Omental fat pad (tissue), 4 donors: ENCODE results near the gene UTP11. TPM values are rescaled to one million over a fixed set of nuclear protein-coding genes. Genes with fewer than 3 reads are reported as not detected.

Source experiments
- ATAC-seq: fragments of 150-250 bp; one replicate; pipeline ENCODE4 v1.9.1; 2016; ENCODE audit warnings: mild to moderate bottlenecking, moderate library complexity; ENCODE audit not compliant: low FRiP score
- DNase-seq: peaks from one replicate; pipeline ENCODE4 v3.0.0-alpha.2; 2019; ENCODE audit warnings: low spot score
- total RNA-seq, 4 donors: library from RNA; depleted of rRNA; stranded (reverse); fragments of >200 nt; gene quantifications; one replicate each; pipeline ENCODE4 v1.1.0, GENCODE V29; 2016
- TF ChIP-seq, protein P1 (sequence below), 3 donors: fragments of 450-650 bp; IDR thresholded peaks; one replicate each; pipeline ENCODE4 v1.5.1; 2016 to 2017; ENCODE audit warnings: antibody characterized with exemption in 3 of 3, mild to moderate bottlenecking in 3 of 3, moderate library complexity in 2 of 3

The UTP11 gene
- total RNA-seq, 4 donors from 2014 or later, result 25.1 to 55.2 (median 30.4) TPM

DNA sequence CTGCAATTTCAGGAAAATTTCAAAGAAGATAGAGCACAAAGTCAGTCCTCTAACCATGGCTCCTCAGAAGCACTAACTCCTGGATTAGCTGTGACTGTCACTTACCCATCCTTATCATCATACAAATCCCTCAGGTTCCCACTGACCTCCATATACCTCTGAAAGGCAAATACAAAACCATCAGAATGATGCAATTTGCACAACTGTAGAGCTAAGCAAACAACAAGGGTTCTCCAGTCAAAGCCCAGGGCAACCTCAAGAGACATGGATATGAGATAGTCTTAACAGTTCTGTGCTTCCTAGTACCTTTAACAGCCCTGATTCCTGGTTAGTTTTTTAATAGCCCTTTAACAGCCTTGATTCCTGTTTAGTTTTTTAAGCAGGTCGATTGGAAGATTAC is 24.9 kb upstream of the UTP11 start:
- DNase-seq (no peak), ATAC-seq (no peak)
- TF ChIP-seq, protein P1, sequence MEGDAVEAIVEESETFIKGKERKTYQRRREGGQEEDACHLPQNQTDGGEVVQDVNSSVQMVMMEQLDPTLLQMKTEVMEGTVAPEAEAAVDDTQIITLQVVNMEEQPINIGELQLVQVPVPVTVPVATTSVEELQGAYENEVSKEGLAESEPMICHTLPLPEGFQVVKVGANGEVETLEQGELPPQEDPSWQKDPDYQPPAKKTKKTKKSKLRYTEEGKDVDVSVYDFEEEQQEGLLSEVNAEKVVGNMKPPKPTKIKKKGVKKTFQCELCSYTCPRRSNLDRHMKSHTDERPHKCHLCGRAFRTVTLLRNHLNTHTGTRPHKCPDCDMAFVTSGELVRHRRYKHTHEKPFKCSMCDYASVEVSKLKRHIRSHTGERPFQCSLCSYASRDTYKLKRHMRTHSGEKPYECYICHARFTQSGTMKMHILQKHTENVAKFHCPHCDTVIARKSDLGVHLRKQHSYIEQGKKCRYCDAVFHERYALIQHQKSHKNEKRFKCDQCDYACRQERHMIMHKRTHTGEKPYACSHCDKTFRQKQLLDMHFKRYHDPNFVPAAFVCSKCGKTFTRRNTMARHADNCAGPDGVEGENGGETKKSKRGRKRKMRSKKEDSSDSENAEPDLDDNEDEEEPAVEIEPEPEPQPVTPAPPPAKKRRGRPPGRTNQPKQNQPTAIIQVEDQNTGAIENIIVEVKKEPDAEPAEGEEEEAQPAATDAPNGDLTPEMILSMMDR (IDR thresholded peaks at IDR 0.05), result no peak

DNA sequence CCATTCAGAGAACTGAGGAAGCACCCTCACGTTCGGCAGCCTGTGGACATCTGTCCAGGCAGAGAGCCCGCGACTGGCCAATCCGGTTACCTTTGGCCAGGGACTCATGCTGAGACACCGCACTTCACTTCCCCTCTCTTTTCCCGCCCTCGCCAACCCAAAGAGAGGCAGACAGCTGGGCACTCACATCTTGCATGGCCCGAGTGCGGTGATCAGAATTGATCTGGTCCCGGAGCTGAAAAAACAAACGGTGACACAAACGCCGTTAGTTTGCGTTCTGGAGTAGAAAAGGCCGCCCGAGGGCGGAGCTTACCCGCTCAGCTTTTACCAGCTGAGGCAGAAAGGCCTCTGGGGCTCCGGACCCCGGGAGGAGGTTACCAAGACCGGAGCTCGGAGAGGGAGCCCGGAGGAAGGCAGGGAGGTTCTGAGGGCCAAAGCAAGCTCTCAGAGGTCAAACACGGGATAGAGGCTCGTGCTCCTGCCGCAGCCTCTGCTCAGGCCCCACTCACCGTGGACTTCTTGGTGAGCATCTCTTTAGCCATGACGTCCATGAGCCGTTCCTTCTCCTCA is 23.1 kb upstream of the UTP11 start:
- DNase-seq, result no peak
- no peak for ATAC-seq
- TF ChIP-seq, protein P1 (IDR thresholded peaks at IDR 0.05), result no peak

DNA sequence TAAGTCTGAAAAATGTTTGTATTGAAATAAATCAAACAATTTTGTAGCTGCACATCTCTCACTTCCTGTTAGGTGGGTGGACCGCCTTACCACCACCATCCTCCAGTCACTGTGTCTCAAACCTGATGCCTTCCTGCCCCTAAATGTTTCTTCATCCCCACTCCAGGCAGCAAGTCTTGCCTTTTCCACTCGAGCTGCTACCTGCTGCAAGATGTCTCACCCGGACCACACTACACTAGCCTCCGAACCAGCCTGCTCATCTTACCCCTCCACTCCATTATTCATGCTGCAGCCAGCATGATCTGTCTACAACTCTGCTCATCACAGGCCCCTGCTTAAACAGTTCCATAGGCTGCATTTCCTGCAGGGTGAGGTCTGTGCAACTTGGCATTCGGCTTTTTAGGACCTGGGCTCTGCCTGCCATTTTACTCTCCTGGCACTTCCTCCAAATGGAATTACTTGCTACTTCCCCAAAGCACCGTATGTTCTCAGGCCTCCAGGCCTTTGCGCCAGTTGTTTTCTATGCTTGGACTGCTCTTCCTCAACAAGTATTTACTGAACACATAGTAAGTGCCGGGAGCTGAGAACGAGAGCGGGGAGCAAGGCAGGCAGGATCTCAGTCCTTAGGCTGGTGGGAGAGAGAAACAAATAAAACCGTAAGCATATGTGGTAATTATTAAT is 17.5 kb upstream of the UTP11 start:
- no peak for DNase-seq

DNA sequence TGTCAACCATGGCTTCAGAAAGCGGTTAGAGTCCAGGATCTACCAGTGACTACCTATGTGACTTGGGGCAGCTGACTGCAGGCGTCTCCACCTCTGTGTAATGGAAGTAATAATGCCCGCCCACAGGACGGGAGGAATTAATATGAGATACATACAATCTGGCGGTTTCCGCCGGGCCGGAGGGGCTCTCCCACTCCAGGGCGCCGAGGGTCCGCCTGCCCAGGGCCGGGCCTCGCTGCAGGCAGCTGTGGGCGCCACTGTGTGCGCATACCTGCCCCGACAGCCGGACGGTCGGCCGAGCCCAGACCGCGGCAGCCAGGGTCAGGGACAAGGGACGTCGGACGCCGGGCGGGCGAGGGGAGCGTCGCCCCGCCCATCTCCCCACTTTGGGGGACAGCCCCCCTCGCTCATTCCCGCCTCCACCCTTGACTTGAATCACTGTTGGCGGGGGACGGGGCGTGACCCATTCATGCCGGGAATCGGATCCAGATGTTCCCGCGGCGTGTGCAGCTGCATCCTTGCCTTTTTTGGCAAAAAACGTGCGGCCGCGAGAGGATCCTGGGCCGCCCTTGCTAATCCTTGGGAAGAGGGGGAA is 16.7 kb upstream of the UTP11 start:
- TF ChIP-seq, protein P1 (IDR thresholded peaks at IDR 0.05), result no peak
- ATAC-seq, result peak; percentile 74
- peak; percentile 75 for DNase-seq

More for the DNA sequence above, 17.5 kb upstream of the UTP11 start:
- TF ChIP-seq, protein P1 (IDR thresholded peaks at IDR 0.05), result no peak
- no peak for ATAC-seq

DNA sequence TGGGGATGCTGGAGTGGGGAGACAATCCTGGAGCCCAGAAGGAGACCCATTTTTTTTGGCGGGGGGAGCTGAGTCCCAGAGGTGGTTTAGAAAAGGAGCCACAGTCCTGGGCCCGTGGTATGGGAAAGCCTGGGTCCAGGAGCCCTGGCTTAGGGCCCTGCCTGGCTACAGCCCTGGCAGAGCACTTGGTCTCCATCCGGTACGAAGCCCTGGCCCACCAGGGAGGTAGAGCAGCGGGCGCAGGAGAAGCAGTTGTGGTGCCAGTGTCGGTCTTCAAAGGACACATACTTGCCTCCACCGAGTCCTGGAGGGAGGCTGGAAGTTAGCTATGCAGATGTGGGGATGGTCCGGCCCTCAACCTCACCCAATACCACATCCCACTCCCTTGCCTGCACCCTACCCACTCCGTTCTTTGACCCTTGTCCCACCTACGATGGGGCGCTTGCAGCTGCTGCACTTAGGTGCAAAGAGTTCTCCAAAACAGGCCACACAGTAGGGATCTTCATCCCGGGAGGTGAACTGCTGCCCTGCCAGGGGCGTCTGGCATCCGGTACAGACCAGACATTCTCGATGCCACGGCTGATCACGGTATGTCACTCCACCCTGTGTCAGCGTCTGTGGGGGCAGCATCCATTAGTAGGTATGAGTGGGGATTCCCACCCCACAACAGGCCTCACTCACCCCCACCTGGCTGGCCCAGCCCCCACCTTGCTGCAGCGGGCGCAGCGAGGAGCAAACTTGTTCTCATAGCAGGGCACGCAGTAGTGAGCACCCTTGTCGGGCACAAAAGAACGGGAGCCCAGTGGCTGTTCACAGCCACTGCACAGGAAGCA is 15.1 kb upstream of the UTP11 start:
- TF ChIP-seq, protein P1 (IDR thresholded peaks at IDR 0.05), result no peak
- no peak for DNase-seq
- no peak for ATAC-seq

DNA sequence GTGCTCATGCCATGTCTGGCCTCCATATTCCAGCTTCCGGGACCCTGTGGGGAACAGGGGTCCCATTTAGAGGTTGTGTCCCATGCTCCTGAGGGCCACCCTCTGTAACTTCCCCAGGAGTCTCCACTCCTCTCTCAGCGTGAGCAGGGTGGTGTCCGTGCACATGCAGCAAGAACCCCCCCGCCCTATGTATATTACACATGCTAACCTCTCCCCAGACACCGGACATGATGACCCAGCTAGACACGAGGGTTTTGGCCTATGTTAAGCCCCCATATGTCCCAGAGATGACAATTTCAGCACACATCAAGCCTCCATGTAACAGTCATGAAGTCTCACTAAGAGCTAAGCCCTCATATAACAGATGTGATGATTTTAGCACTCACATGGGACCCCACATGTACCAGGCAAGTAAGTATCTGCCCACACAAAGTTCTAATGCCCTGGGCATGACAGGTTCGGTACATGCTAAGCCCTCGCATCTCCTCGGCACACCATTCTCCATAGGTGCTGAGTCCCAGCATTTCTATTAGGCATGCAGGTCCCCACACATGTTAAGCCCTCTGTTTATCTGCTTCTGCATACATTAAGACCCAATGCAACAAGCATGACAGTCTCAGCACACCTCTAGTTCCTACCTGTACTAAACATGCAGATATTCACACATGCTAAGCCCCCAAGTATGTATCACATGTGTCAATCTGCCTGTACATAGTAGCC is 14.3 kb upstream of the UTP11 start:
- DNase-seq (no peak), ATAC-seq (no peak)
- TF ChIP-seq, protein P1 (IDR thresholded peaks at IDR 0.05), result no peak
